GM21619 (cell line): Measurements from ENCODE around the gene CTNNA2.

ENCODE experiments used
- ATAC-seq: cut with Tn5 transposase; IDR thresholded peaks from one replicate; pipeline ENCODE4 v1.9.1; 2021; ENCODE audit not compliant: unreplicated experiment

CTNNA2 gene

GRCh38 chr2:79916285-79916684 lies 403.4 kb downstream of the CTNNA2 start:
- no peak for ATAC-seq

DNA sequence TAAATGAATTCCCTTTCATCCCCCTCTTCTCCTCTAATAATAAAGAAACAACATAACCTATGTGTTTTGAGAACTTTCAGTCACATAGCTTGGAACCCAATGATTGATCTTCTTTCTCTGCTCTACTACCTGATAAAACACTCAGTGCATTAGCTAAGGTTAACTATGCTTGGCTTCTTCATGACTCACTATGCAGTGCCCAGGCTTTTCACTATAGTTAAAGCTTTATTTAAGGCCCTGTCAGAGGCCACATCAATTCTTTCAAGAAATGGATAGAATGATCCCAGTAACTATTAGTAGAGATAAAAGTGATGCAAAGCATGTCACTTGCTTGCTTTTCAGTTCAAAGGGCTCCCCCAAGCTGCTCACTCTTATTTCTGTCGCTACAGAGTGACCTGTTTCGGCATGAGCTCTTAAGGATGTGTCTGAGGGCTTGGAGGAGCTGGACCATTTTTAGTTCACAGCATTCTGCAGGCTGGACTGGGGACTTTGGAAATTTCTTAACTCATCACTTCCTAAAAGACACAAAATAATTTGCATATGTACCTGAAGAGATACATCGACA lies 407.7 kb downstream of the CTNNA2 start:
- no peak for ATAC-seq

GRCh38 chr2:79929624-79930023 lies 416.8 kb downstream of the CTNNA2 start:
- no peak for ATAC-seq

GRCh38 chr2:79935046-79935732 lies 422.3 kb downstream of the CTNNA2 start:
- ATAC-seq, result no peak

DNA sequence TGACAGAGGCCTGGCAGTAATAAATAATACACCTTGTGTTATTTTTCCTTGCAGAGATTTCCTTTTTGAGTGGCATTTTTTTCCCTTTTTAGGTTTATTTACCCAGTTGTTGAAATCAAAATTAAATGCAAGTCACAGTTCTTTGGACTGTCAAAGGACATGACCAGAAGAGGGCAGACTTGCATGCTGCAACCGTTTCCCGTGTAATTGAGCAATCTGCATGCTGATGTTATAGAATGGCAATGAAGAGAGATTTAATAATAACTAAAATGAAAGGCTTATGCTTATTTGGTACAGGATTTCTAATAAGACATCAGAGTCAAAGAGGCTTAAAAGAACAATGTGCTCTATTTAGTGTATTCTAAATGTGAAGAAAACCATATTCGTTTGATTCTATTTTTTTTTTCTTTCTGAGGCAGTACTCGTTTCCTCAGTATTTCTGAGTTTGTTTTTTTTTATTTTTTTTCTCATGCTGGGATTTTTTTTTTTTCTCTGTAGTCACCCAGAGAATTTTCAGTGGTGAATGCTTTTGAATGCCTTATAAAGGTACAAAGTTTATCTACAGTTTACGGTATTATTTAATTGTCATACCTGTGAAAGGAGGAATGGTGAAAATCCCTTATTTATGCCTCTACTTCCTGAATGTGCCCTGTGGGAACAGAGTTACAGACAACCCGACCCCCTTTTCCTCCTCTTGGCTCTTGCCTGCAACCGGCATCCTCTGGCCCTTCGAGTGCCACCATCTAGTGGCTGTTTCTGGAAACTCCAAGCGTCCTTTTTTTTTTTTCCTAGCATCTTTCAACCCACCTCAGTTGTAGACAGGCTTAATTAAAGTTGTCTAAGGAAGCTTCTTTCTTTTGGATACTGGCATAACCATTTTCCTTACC lies 423.2 kb downstream of the CTNNA2 start:
- peak; percentile 73 for ATAC-seq

- ATAC-seq, result no peak
Observed at GRCh38 chr2:79936715-79937114, 423.9 kb downstream of the CTNNA2 start.

DNA sequence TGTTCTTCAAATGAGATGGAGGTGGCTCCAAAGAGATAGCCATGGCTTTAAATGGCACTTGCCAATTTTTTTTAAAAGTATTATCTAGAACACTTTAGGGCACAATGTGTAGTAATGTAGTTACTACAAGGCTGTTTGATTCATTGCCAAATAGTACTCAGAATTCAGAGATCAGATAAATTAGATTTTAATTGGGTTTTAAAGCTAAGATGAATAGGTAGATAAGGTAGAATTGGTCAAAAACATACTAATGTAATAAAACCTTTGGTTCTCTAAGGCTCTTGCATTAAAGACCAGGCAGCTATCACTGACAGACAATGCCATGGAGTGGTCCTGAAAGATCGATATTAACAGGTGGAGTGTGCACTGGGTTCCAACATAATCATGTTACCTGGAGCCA lies 425.8 kb downstream of the CTNNA2 start:
- ATAC-seq, result no peak

GRCh38 chr2:79940364-79940763 lies 427.5 kb downstream of the CTNNA2 start:
- ATAC-seq, result no peak

- no peak for ATAC-seq
Observed at GRCh38 chr2:79941179-79941578, 428.3 kb downstream of the CTNNA2 start.

DNA sequence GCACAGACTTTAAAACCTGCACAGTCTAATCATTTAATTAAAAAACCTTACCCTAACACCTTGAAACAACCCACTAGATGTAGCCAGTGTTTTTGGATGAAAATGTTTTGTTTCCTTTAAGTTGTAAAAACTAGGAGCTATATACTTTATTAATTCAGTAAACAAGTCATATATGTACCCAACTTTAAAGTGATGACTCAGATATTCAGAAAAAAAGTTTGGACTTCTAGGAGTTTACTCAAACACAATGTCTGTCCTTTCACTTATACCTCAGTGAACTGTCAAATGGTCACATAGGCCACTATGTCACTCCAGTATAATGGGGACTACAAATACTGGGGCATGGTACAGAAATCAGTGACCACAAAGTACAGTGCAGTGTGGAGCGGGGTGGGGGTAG lies 431.4 kb downstream of the CTNNA2 start:
- ATAC-seq, result no peak

DNA sequence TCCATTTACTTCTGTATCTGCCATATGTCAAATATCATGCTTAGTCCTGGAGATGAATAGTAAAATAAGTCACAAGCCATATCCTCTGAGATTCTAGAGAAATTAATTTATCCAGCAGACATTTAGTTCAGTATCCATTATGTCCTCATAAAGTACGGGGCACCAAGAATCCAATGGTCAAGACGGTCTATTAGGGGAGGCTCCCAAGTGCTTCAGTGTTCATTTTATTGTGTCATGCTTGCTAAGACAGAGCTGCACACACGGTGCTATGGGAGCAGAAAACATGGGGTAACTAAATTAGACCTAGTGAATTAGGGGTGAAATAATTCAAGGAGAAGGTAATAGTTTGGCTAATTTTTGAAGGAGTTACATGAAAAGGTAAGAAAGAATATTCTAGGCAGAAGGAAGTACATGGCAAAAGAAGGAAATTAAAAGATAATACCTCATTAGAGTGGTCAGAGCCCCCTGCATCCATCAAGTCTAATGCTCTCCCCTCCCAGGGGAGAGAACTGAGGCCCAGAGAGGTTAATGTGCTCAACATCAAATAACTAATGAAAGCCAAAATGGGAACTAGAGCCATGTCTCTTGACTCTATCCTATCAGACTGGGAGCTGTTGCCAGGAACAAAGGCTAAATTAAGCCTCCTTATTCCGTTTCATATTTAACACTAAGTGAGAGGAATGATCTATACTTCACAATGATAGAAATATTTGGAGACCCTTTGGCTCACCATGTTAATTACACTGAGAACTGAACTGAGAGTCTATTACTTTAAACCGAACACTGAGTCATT lies 433.0 kb downstream of the CTNNA2 start:
- no peak for ATAC-seq

DNA sequence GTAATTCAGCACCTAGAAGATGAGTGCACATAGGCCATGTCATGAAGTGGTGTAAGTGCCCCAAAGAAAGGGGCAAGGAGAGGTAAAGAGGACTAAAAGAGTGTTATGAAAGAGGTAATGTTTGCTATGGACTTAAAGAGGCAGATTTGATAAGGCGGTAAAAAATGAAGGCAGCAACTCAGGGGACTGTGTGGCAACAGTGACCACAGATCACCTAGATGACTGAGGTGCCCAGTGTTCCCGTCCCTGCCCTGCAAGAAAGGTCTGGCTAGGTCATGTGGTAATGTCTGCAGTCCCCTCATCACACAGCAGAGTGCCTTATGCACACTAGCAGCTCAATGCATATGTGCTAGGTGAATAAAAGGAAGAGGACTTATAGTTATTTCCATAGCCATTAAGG lies 434.9 kb downstream of the CTNNA2 start:
- ATAC-seq, result no peak

- no peak for ATAC-seq
Observed at GRCh38 chr2:79950526-79950925, 437.7 kb downstream of the CTNNA2 start.

GRCh38 chr2:79952616-79953015 lies 439.8 kb downstream of the CTNNA2 start:
- ATAC-seq, result no peak

DNA sequence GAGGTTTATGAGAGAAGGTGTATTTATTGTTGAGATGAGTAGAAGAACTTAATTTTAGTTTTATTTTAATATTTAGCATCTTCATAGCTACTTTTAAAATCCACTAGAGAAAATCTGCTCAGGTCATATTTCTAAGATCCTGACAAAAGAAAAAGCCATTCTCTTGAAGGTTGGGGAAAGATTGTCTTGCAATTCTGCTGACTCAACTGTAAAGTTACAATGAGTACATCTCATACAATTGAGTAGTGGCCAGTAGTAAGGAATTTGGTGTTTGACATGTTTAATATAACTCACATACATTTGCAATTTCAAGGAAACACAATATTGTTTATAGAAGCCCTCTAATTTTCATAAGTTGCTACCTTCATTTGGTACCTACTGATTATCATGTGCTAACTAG lies 447.2 kb downstream of the CTNNA2 start:
- no peak for ATAC-seq

DNA sequence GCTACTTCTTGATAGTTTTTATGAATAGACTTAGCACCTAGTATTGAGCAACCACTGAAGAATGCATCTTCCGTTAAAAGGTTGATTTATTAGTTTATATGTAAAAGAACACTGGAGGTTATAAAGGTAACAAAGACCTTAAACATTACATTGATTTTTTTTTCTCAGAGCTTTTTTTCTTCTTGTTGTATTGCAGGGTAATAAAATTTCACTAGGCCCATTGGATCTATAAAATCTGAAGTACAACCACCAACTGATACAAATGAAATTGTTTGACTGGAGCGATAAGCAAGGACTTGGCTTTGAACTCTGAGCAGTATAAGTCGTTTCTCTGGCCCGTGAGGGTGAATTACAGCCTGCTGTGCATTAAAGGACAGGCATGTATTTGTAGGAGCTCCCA lies 447.7 kb downstream of the CTNNA2 start:
- no peak for ATAC-seq

DNA sequence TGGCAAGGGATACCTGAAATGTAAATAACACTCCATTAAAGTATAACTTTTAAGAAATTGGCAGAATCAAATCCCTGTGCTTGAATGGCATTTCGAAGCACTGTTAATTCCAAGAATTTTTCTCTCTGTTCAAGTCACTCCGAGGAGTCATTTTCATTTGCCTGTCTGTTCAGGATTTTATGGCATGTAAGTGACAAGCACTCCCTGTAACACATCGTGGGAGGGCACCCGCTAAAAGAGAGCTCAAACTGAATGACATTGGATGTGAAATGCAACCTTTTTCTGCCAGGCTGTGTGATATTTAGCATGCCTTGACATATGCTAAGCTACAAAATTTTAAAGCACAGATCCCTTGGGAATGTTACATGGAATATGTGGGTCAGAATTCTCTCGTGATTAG lies 452.1 kb downstream of the CTNNA2 start:
- ATAC-seq, result no peak

GRCh38 chr2:79966369-79966768 lies 453.5 kb downstream of the CTNNA2 start:
- no peak for ATAC-seq

DNA sequence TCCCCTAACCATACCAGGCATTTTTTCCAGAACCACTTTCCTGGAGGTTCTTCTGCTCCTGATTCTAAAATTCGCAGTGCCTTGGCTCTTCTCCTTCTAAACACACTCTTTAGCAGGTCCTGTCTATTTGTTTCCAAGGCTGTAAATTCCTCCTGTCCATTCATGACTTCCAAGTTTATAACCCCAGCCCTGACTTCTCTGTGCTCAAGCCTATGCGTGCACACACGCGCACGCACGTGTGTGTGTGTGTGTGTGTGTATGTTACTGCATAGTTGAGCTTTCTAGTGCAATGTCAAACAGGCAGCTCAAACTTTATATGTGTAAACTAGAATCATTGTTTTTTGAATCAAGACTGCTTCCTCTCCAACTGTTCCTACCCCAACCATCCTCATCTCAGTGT lies 454.0 kb downstream of the CTNNA2 start:
- ATAC-seq, result no peak

- ATAC-seq, result no peak
Observed at GRCh38 chr2:79971807-79972206, 459.0 kb downstream of the CTNNA2 start.

DNA sequence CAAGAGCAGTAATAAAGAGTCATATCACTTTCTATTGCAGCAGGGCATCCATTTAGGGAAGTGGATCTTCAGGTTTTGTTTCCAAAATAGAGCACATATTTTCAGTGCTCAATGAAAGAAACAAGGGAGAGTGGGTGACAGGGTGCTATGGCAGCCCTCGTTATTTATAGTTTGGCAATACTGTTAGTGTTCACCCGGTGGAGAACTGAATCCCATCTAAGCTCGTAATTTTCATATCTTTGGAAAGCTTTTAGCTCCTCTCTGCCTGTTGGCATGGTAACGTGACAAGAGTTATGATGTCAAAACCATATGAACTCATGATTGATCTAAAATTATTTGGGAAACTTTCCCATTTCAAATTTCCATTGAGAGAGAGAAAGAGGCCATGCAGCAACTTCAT lies 459.8 kb downstream of the CTNNA2 start:
- no peak for ATAC-seq
